ENCODE measurements around the gene COL9A3. TPM values are rescaled to one million over a fixed set of nuclear protein-coding genes. Genes with fewer than 3 reads are reported as not detected.

COL9A3 gene
- total and polyA plus RNA-seq, 8 donors = 2.3 to 107 (median 56.2) TPM

- H3K36me3 ChIP-seq = no peaks in the 10 kb centered on the region
- no peak for TF ChIP-seq CTCF (IDR thresholded peaks at IDR 0.05)
- no peak for ATAC-seq
- peaks cover 0 to 43% of the 10 kb centered on the region in 2 donors for H3K4me1 ChIP-seq
- H3K27me3 ChIP-seq = peaks cover 0 to 31% of the 10 kb centered on the region in 2 donors
- no peaks in the 10 kb centered on the region for H3K9me3 ChIP-seq
- H3K27ac ChIP-seq = peak overlapping the region in 1 of 2 donors; percentile 5
- intact Hi-C loops (cut with DNase I) = no loop called here
- no peak overlapping the region for H3K4me3 ChIP-seq
- peak in 1 of 4 donors; percentile 85 for DNase-seq
Observed at GRCh38 chr20:62774762-62775161, 42.1 kb upstream of the COL9A3 start.

- ATAC-seq (no peak), DNase-seq (peak in 1 of 4 donors; percentile 47)
- H3K27me3 ChIP-seq = peaks cover 0 to 36% of the 10 kb centered on the region in 2 donors
- H3K9me3 ChIP-seq = no peaks in the 10 kb centered on the region
- intact Hi-C loops (cut with DNase I) = no loop called here
- no peaks in the 10 kb centered on the region for H3K36me3 ChIP-seq
- no peak for TF ChIP-seq CTCF (IDR thresholded peaks at IDR 0.05)
- peak overlapping the region in 1 of 2 donors; percentile 5 for H3K27ac ChIP-seq
- H3K4me3 ChIP-seq = no peak overlapping the region
- H3K4me1 ChIP-seq = peaks cover 0 to 43% of the 10 kb centered on the region in 2 donors
Observed at GRCh38 chr20:62775206-62775605, 41.6 kb upstream of the COL9A3 start.

DNA sequence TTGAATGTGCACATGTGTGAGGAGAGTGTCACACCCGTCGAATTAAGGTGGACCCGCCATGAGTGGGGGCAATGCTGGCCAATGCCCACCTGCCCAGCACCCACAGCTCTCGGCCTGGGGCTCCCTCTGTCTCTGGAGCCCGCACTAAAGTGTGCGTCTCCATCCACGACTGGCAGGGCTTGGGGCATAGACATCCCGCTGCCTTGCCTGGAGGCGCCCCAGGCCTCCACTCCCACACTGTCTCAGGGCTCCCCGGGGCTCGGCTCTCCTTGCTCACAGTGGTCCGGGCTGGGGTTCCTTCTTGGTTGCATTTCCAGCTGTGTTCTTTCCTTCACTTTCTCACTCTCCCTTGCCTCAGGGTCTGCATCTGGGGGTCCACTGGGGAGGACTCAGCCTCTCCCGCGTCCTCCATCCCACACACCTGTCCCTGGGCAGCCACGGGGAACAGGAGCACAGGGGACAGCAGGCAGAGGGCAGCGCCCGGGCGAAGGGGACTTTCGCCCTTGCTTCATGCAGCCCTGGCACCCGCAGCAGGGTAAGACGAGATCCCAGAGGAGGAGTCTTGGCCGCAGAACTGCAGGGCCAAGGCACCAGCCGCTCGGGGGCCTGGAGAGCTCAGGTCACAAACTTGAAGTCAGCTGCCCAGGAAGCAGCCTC is 40.7 kb upstream of the COL9A3 start:
- TF ChIP-seq CTCF (IDR thresholded peaks at IDR 0.05) = no peak
- no peaks in the 10 kb centered on the region for H3K9me3 ChIP-seq
- H3K4me1 ChIP-seq = peaks cover 0 to 43% of the 10 kb centered on the region in 2 donors
- ATAC-seq (no peak), DNase-seq (peak in 1 of 4 donors; percentile 64)
- no peaks in the 10 kb centered on the region for H3K36me3 ChIP-seq
- intact Hi-C loops (cut with DNase I) = no loop called here
- peaks cover 0 to 37% of the 10 kb centered on the region in 2 donors for H3K27me3 ChIP-seq
- peak overlapping the region in 1 of 2 donors; percentile 81 for H3K27ac ChIP-seq
- no peak overlapping the region for H3K4me3 ChIP-seq

GRCh38 chr20:62776692-62777527 is 39.9 kb upstream of the COL9A3 start:
- no peak overlapping the region for H3K4me3 ChIP-seq
- ATAC-seq (peak; percentile 25), DNase-seq (no peak)
- H3K36me3 ChIP-seq = no peaks in the 10 kb centered on the region
- H3K27me3 ChIP-seq = peaks cover 0 to 29% of the 10 kb centered on the region in 2 donors
- no peak for TF ChIP-seq CTCF (IDR thresholded peaks at IDR 0.05)
- H3K27ac ChIP-seq = peak overlapping the region in 1 of 2 donors; percentile 81
- peaks cover 0 to 43% of the 10 kb centered on the region in 2 donors for H3K4me1 ChIP-seq
- H3K9me3 ChIP-seq = no peaks in the 10 kb centered on the region
- intact Hi-C loops (cut with DNase I) = no loop called here

- H3K4me3 ChIP-seq = no peak overlapping the region
- no peak for TF ChIP-seq CTCF (IDR thresholded peaks at IDR 0.05)
- H3K27me3 ChIP-seq = peaks cover 0 to 26% of the 10 kb centered on the region in 2 donors
- ATAC-seq = no peak
- no peaks in the 10 kb centered on the region for H3K36me3 ChIP-seq
- H3K27ac ChIP-seq = peak overlapping the region in 1 of 2 donors; percentile 49
- DNase-seq = no peak
- intact Hi-C loops (cut with DNase I) = no loop called here
- H3K4me1 ChIP-seq = peaks cover 0 to 41% of the 10 kb centered on the region in 2 donors
- H3K9me3 ChIP-seq = no peaks in the 10 kb centered on the region
Observed at GRCh38 chr20:62777528-62777830, 39.4 kb upstream of the COL9A3 start.
